GM15510 (cell line): ENCODE measurements around the gene COL4A1.

Source experiments
- POLR2A ChIP-seq: IDR thresholded peaks from 3 replicates; pipeline ENCODE4 v1.6.1; 2011; ENCODE audit warnings: borderline replicate concordance; ENCODE audit not compliant: insufficient read length; ENCODE audit errors: extremely low read depth

COL4A1 gene

GRCh38 chr13:110307767-110308655 is 1.1 kb upstream of the COL4A1 start:
- TF ChIP-seq POLR2A, result no peak

- TF ChIP-seq POLR2A, result no peak
These were observed 507 bp downstream of the COL4A1 start for GRCh38 chr13:110306340-110306959.

- no peak for TF ChIP-seq POLR2A
These were observed 1.0 kb downstream of the COL4A1 start for GRCh38 chr13:110305949-110306339.

- no peak for TF ChIP-seq POLR2A
These were observed 1.4 kb downstream of the COL4A1 start for GRCh38 chr13:110305544-110305943.

GRCh38 chr13:110305001-110305400 is 2.0 kb downstream of the COL4A1 start:
- no peak for TF ChIP-seq POLR2A

- no peak for TF ChIP-seq POLR2A
These were observed 2.7 kb downstream of the COL4A1 start for GRCh38 chr13:110304256-110304655.

GRCh38 chr13:110303644-110304043 is 3.3 kb downstream of the COL4A1 start:
- no peak for TF ChIP-seq POLR2A

GRCh38 chr13:110302997-110303396 is 4.0 kb downstream of the COL4A1 start:
- no peak for TF ChIP-seq POLR2A

GRCh38 chr13:110301606-110302553 is 5.1 kb downstream of the COL4A1 start:
- TF ChIP-seq POLR2A, result no peak

- TF ChIP-seq POLR2A, result no peak
These were observed 5.9 kb downstream of the COL4A1 start for GRCh38 chr13:110301083-110301482.

GRCh38 chr13:110300090-110300815 is 6.7 kb downstream of the COL4A1 start:
- TF ChIP-seq POLR2A, result no peak

- no peak for TF ChIP-seq POLR2A
These were observed 7.6 kb downstream of the COL4A1 start for GRCh38 chr13:110299283-110299840.

GRCh38 chr13:110298505-110299282 is 8.3 kb downstream of the COL4A1 start:
- no peak for TF ChIP-seq POLR2A

- no peak for TF ChIP-seq POLR2A
These were observed 9.0 kb downstream of the COL4A1 start for GRCh38 chr13:110297766-110298504.
